SK-N-SH treated with all-trans-retinoic acid at 6 μM for 48 hours (cell line): Measurements from ENCODE around the gene PLCD4.

Experiments
- CSDC2 ChIP-seq: fragments of 250-450 bp; sonication (Bioruptor Pico); IDR thresholded peaks from 2 replicates; pipeline ENCODE4 v1.5.0; 2020; ENCODE audit warnings: mild to moderate bottlenecking, moderate library complexity
- GLIS3 ChIP-seq: fragments of 250-450 bp; sonication (Bioruptor Pico); IDR thresholded peaks from 2 replicates; pipeline ENCODE4 v1.5.0; 2020; ENCODE audit warnings: mild to moderate bottlenecking, moderate library complexity
- RARB ChIP-seq: fragments of 250-450 bp; sonication (Bioruptor Pico); IDR thresholded peaks from 2 replicates; pipeline ENCODE4 v1.8.0; 2021; ENCODE audit warnings: mild to moderate bottlenecking, moderate library complexity
- TOX ChIP-seq: fragments of 250-450 bp; sonication (Bioruptor Pico); IDR thresholded peaks from 2 replicates; pipeline ENCODE4 v1.8.0; 2021; ENCODE audit warnings: mild to moderate bottlenecking, moderate library complexity, borderline replicate concordance
- ZFP3 ChIP-seq: fragments of 250-450 bp; sonication (Bioruptor Pico); IDR thresholded peaks from 2 replicates; pipeline ENCODE4 v1.5.0; 2020; ENCODE audit warnings: mild to moderate bottlenecking, moderate library complexity
- ZFP30 ChIP-seq: fragments of 450-650 bp; formaldehyde crosslinking; IDR thresholded peaks from 2 replicates; pipeline ENCODE4 v1.5.0; 2022; ENCODE audit warnings: mild to moderate bottlenecking, moderate library complexity
- TF ChIP-seq, protein P1 (sequence below): fragments of 250-450 bp; sonication (Bioruptor Pico); IDR thresholded peaks from 2 replicates; pipeline ENCODE4 v1.8.0; 2020; ENCODE audit warnings: mild to moderate bottlenecking, moderate library complexity, borderline replicate concordance

DNA sequence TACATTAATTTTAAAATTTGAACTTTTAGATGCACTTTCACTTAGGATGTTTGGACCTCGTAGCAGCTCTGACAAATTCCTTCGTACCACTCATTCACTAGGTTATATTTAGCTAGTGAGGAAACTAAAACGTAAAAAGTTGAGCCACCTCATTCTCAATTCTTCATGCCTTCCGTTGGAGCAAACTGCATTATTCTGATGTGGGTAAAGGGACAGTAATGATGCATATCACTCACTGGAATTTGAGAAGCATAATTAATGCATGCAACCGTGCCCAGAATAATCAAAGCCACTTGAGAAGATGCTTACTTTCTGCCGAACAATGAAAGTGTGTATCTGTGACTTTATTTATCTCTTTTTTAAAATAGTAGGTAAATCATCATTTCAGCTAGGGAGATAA, 36.8 kb upstream of the PLCD4 start:
- no peak for TF ChIP-seq CSDC2 (CRISPR knock-in tag)
- no peak for TF ChIP-seq ZFP3 (CRISPR knock-in tag)
- no peak for TF ChIP-seq GLIS3
- TF ChIP-seq, protein P1, sequence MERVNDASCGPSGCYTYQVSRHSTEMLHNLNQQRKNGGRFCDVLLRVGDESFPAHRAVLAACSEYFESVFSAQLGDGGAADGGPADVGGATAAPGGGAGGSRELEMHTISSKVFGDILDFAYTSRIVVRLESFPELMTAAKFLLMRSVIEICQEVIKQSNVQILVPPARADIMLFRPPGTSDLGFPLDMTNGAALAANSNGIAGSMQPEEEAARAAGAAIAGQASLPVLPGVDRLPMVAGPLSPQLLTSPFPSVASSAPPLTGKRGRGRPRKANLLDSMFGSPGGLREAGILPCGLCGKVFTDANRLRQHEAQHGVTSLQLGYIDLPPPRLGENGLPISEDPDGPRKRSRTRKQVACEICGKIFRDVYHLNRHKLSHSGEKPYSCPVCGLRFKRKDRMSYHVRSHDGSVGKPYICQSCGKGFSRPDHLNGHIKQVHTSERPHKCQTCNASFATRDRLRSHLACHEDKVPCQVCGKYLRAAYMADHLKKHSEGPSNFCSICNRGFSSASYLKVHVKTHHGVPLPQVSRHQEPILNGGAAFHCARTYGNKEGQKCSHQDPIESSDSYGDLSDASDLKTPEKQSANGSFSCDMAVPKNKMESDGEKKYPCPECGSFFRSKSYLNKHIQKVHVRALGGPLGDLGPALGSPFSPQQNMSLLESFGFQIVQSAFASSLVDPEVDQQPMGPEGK (CRISPR knock-in tag) = no peak
- TF ChIP-seq TOX (CRISPR knock-in tag) = no peak
- TF ChIP-seq RARB = no peak
- TF ChIP-seq ZFP30 (CRISPR knock-in tag) = no peak
